Panc1 (cell line): Measurements from ENCODE around the gene PNKD.

Source experiments
- POLR2AphosphoS5 ChIP-seq: IDR thresholded peaks from 2 replicates; pipeline ENCODE4 v1.6.1; 2012; ENCODE audit warnings: mild to moderate bottlenecking, low read depth, low read length, moderate library complexity
- TF ChIP-seq, protein P1 (sequence below): fragments of 450-650 bp; IDR thresholded peaks from 2 replicates; pipeline ENCODE4 v1.5.1; 2017; ENCODE audit warnings: mild to moderate bottlenecking

DNA sequence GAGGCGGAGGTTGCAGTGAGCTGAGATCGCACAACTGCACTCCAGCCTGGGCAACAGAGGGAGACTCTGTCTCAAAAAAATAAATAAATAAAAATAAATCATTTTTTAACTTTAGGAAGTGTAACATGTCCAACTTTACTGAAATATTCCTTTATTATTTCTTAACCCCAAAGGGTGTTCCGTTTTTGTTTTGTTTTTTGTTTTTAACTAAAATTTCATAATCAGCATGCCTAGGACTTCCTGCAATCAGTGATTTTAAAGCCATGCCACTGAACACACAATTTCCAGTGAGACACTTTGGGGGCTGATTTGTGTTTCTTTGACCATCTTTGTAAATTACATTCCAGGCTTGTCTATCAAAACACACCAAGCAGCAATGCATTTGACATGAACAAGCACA lies 93.4 kb downstream of the PNKD start:
- TF ChIP-seq, protein P1, sequence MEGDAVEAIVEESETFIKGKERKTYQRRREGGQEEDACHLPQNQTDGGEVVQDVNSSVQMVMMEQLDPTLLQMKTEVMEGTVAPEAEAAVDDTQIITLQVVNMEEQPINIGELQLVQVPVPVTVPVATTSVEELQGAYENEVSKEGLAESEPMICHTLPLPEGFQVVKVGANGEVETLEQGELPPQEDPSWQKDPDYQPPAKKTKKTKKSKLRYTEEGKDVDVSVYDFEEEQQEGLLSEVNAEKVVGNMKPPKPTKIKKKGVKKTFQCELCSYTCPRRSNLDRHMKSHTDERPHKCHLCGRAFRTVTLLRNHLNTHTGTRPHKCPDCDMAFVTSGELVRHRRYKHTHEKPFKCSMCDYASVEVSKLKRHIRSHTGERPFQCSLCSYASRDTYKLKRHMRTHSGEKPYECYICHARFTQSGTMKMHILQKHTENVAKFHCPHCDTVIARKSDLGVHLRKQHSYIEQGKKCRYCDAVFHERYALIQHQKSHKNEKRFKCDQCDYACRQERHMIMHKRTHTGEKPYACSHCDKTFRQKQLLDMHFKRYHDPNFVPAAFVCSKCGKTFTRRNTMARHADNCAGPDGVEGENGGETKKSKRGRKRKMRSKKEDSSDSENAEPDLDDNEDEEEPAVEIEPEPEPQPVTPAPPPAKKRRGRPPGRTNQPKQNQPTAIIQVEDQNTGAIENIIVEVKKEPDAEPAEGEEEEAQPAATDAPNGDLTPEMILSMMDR: no peak
- TF ChIP-seq POLR2AphosphoS5: no peak
